Stomach (tissue), 4 donors: ENCODE results near the gene GP2.

Source experiments
- EP300 ChIP-seq: sonication (generic); formaldehyde crosslinking; IDR thresholded peaks from one replicate; pipeline ENCODE4 v1.6.1; 2017; ENCODE audit warnings: antibody characterized with exemption
- POLR2A ChIP-seq, 4 donors: fragments of 450-650 bp; IDR thresholded peaks; one replicate each; pipeline ENCODE4 v1.6.1; 2016; ENCODE audit warnings: antibody characterized with exemption in 4 of 4, control low read depth in 2 of 4, mild to moderate bottlenecking in 1 of 4, moderate library complexity in 1 of 4
- POLR2AphosphoS5 ChIP-seq, 3 donors: sonication (generic); formaldehyde crosslinking; IDR thresholded peaks; one replicate each; pipeline ENCODE4 v1.6.1; 2016; ENCODE audit warnings: antibody characterized with exemption in 3 of 3
- TF ChIP-seq, protein P1 (sequence below), 7 experiments: fragments of 450-650 bp in 4 of 7; fragments of 200-600 bp in 3 of 7; sonication (generic) in 3 of 7; IDR thresholded peaks; one replicate each; pipeline ENCODE4 v1.5.1; 2016 to 2019; ENCODE audit warnings: antibody characterized with exemption in 7 of 7, control low read depth in 2 of 7, mild to moderate bottlenecking in 1 of 7

DNA sequence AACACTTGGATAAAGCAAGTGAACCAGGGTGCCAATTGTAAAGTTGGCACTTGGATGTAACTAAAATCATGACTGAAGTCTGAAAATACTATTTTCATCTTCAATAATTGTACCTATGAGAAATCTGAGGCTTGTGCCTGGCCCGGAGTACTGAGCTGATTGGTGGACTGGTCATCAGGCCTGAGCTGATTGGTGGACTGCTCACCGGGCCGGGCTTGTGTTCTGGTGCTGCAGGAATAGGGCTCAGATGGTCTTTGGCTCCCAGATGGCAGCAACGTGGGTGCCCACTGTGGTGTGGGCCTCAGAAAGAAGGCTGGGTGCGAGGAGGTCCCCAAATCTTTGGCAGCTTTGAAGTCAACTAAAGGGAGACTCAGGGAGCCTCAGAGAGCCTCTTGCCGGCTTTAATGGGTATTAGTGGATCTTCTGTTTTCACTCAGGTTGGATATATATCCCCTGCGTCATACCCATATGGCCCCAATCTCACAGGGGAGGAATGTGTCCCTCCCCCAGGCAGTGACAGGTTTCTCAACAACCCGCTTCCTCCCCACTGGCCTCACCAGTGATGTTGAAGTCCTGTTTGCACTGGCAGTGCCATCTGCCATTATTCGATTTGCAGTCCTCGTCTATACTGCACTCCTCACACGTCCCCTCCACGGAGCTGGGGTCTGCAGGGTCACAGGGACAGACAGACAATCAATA is 20.5 kb upstream of the GP2 start:
- TF ChIP-seq, protein P1, sequence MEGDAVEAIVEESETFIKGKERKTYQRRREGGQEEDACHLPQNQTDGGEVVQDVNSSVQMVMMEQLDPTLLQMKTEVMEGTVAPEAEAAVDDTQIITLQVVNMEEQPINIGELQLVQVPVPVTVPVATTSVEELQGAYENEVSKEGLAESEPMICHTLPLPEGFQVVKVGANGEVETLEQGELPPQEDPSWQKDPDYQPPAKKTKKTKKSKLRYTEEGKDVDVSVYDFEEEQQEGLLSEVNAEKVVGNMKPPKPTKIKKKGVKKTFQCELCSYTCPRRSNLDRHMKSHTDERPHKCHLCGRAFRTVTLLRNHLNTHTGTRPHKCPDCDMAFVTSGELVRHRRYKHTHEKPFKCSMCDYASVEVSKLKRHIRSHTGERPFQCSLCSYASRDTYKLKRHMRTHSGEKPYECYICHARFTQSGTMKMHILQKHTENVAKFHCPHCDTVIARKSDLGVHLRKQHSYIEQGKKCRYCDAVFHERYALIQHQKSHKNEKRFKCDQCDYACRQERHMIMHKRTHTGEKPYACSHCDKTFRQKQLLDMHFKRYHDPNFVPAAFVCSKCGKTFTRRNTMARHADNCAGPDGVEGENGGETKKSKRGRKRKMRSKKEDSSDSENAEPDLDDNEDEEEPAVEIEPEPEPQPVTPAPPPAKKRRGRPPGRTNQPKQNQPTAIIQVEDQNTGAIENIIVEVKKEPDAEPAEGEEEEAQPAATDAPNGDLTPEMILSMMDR (IDR thresholded peaks at IDR 0.05): no peak
- no peak for TF ChIP-seq POLR2A (IDR thresholded peaks at IDR 0.05)
- no peak for TF ChIP-seq POLR2AphosphoS5 (IDR thresholded peaks at IDR 0.05)
- TF ChIP-seq EP300: no peak
